HUES48 (cell line): ENCODE measurements around the gene BPTF.
"Not testable (repeated sequence)": the region's sequence is repeated elsewhere in the genome, so short reads cannot be mapped to it uniquely, and the experiment has no call there.

Source experiments
- H3K27ac ChIP-seq: one replicate; pipeline ENCODE4 v1.7.0; 2013; ENCODE audit warnings: low read depth, low read length, inconsistent platforms
- H3K27me3 ChIP-seq: 2 replicates; pipeline ENCODE4 v1.6.1; 2013; ENCODE audit warnings: mild to moderate bottlenecking, low read length; ENCODE audit not compliant: control insufficient read depth, insufficient read depth
- H3K36me3 ChIP-seq: 2 replicates; pipeline ENCODE4 v1.6.1; 2013; ENCODE audit warnings: low read length; ENCODE audit not compliant: control insufficient read depth, insufficient read depth
- H3K4me1 ChIP-seq: 2 replicates; pipeline ENCODE4 v1.6.1; 2013; ENCODE audit warnings: mild to moderate bottlenecking, low read length; ENCODE audit not compliant: control insufficient read depth, insufficient read depth
- H3K4me3 ChIP-seq: 2 replicates; pipeline ENCODE4 v1.5.1; 2013; ENCODE audit warnings: mild to moderate bottlenecking, low read depth, low read length
- H3K9ac ChIP-seq: 2 replicates; pipeline ENCODE4 v1.6.1; 2013; ENCODE audit warnings: mild to moderate bottlenecking, low read depth, low read length, moderate library complexity
- H3K9me3 ChIP-seq: 2 replicates; pipeline ENCODE4 v1.6.1; 2013; ENCODE audit warnings: low read length; ENCODE audit not compliant: control insufficient read depth, insufficient read depth

The BPTF gene

GRCh38 chr17:67824735-67825626 lies at the start of gene BPTF:
Gene BPTF (plus strand): TSS chr17:67825503. CDS start chr17:67825725, 222 bp downstream.
- Histone ChIP-seq H3K27ac (peak within 1 kb of the TSS; percentile 92), H3K9me3 (no peaks in the 10 kb centered on the region), H3K36me3 (no peaks in the 10 kb centered on the region), H3K9ac (peak within 1 kb of the TSS; percentile 99), H3K4me3 (peak within 1 kb of the TSS; percentile 100), H3K4me1 (peaks cover 16% of the 10 kb centered on the region), H3K27me3 (no peaks in the 10 kb centered on the region)

GRCh38 chr17:67779098-67779672 lies 46.1 kb upstream of the BPTF start:
- Histone ChIP-seq H3K36me3 (no peaks in the 10 kb centered on the region), H3K4me3 (no peak overlapping the region), H3K27ac (no peak overlapping the region), H3K9me3 (no peaks in the 10 kb centered on the region), H3K9ac (no peak overlapping the region), H3K4me1 (peaks cover 4% of the 10 kb centered on the region; the same call in 1 of the 2 replicates), H3K27me3 (no peaks in the 10 kb centered on the region)

DNA sequence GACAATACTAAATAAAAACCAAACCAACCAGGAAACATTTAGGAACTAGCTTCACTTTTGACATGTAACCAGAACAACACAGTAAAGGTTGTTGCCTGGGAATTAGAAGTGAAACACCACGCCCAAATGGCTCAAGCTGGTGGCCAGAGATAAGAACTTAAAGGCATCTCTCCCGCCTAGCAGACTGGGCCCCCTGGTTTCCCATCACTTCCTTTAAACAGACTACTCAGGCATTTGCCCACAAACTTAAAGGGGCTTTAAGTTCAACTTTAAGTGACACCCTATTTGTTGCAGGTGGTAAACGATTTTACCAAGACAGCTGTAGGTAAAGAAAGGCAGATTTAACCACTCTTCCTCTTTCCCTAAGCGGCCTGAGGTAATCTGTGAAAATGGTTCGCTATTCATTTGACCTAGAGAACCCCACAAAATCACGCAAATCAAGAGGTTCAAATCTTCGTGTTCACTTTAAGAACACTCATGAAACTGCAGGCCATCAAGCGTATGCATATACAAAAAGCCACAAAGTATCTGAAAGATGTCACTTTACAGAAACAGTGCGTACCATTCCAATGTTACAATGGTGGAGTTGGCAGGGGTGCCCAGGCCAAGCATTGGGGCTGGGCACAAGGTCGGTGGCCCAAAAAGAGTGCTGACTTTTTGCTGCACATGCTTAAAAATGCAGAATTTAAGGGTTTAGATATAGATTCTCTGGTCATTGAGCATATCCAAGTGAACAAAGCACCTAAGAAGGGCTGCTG lies 40.8 kb upstream of the BPTF start:
- H3K9me3 ChIP-seq = no peaks in the 10 kb centered on the region
- no peak overlapping the region for H3K27ac ChIP-seq
- no peaks in the 10 kb centered on the region for H3K27me3 ChIP-seq

GRCh38 chr17:67785122-67785477 lies 40.2 kb upstream of the BPTF start:
- Histone ChIP-seq H3K36me3 (no peaks in the 10 kb centered on the region), H3K4me1 (no peaks in the 10 kb centered on the region), H3K27ac (no peak overlapping the region), H3K9me3 (no peaks in the 10 kb centered on the region), H3K4me3 (no peak overlapping the region), H3K9ac (no peak overlapping the region), H3K27me3 (no peaks in the 10 kb centered on the region)

More for the DNA sequence above, 40.8 kb upstream of the BPTF start:
- Histone ChIP-seq H3K4me1 (no peaks in the 10 kb centered on the region), H3K4me3 (no peak overlapping the region), H3K36me3 (no peaks in the 10 kb centered on the region), H3K9ac (no peak overlapping the region)

DNA sequence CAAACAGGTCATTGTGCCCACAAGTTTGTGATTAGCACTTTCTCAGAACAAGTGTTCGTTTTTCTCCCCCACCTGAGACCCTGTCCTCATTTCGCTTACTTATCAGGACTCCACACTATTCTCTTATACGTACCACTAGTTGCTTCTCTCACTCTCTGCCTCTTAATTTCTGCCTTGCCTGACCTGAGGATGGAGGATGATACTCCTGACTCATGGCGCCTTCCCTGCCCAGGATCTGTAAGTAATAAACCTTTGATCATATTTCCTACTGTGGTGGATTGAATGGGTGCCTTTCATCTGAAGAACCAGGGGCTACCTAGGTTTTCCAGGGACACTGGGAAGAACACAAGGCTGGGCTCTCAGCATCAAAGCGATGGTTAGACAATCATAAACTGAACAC lies 39.8 kb upstream of the BPTF start:
- H3K36me3 ChIP-seq = no peaks in the 10 kb centered on the region
- H3K4me1 ChIP-seq = no peaks in the 10 kb centered on the region
- H3K9me3 ChIP-seq = no peaks in the 10 kb centered on the region
- H3K4me3 ChIP-seq = no peak overlapping the region
- H3K27me3 ChIP-seq = no peaks in the 10 kb centered on the region
- H3K27ac ChIP-seq = no peak overlapping the region
- H3K9ac ChIP-seq = no peak overlapping the region

DNA sequence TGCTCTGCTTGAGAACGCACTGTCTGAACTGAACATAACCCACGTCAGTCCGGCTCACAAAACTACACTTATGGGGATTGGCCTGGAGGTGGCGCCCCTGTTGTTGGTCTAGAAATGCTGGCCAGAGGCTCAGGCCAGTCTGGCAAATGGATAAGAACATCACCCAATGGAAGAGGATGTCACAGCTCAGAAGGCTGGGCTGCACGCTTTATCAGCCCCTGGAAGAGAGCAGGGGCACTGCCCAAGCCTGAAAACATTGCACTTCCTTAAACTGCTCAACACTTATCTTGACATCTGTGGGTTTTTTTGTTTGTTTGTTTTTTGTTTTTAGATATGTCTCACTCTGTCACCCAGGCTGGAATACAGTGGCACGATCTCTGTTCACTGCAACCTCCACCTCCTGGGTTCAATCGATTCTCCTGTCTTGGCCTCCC lies 24.8 kb upstream of the BPTF start:
- H3K4me1 ChIP-seq = 0 out of 2 replicates have a peak, but pooled peaks cover 3% of the 10 kb centered on the region
- no peaks in the 10 kb centered on the region for H3K9me3 ChIP-seq
- no peak overlapping the region for H3K27ac ChIP-seq
- no peak overlapping the region for H3K4me3 ChIP-seq
- no peaks in the 10 kb centered on the region for H3K36me3 ChIP-seq
- no peak overlapping the region for H3K9ac ChIP-seq
- no peaks in the 10 kb centered on the region for H3K27me3 ChIP-seq

- no peaks in the 10 kb centered on the region for H3K9me3 ChIP-seq
- H3K27ac ChIP-seq = no peak overlapping the region
- 0 out of 2 replicates have a peak, but pooled peaks cover 3% of the 10 kb centered on the region for H3K4me1 ChIP-seq
- no peaks in the 10 kb centered on the region for H3K27me3 ChIP-seq
- H3K36me3 ChIP-seq = no peaks in the 10 kb centered on the region
- H3K9ac ChIP-seq = no peak overlapping the region
- H3K4me3 ChIP-seq = no peak overlapping the region
Measured at GRCh38 chr17:67801626-67802175, 23.6 kb upstream of the BPTF start.

GRCh38 chr17:67810464-67810863 lies 14.8 kb upstream of the BPTF start:
- H3K9me3 ChIP-seq = no peaks in the 10 kb centered on the region
- H3K9ac ChIP-seq = no peak overlapping the region
- no peak overlapping the region for H3K27ac ChIP-seq
- no peaks in the 10 kb centered on the region for H3K4me1 ChIP-seq
- H3K4me3 ChIP-seq = no peak overlapping the region
- H3K27me3 ChIP-seq = no peaks in the 10 kb centered on the region
- H3K36me3 ChIP-seq = no peaks in the 10 kb centered on the region

- not testable (repeated sequence) for H3K9ac ChIP-seq, H3K36me3 ChIP-seq, H3K4me3 ChIP-seq, H3K27me3 ChIP-seq, H3K4me1 ChIP-seq, H3K9me3 ChIP-seq, H3K27ac ChIP-seq
Measured at GRCh38 chr17:67812380-67812779, 12.9 kb upstream of the BPTF start.

DNA sequence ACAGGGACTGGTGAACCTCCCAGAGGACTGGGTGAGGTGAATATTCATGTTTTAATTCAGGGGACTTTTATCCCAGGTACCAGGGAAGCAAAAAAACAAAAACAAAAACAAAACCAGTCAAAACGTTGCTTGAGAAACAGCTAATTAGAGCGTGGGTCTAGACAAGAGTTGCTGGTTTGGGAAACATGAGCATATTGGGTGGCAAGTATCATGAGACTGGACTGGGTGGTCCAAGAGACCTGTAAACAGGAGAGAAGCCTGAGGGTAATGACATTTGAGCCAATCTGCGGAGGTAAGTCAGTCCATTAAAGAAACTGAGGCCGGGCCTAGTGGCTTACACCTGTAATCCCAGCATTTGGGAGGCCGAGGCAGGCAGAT lies 11.5 kb upstream of the BPTF start:
- Histone ChIP-seq H3K9ac (no peak overlapping the region), H3K4me1 (no peaks in the 10 kb centered on the region), H3K4me3 (no peak overlapping the region), H3K9me3 (no peaks in the 10 kb centered on the region), H3K27me3 (no peaks in the 10 kb centered on the region), H3K36me3 (no peaks in the 10 kb centered on the region), H3K27ac (no peak overlapping the region)
